Measurements from ENCODE around the gene SERINC5. TPM values are rescaled to one million over a fixed set of nuclear protein-coding genes. Genes with fewer than 3 reads are reported as not detected.

SERINC5 gene
- total RNA-seq, 1 donor from 2014 or later = 8.3 TPM

GRCh38 chr5:80296121-80296520 lies 40.3 kb upstream of the SERINC5 start:
- Mint-ChIP-seq H3K4me3 (no peak overlapping the region), H3K27ac (ENCODE audit: unreplicated experiment) (no peak overlapping the region), H3K9me3 (peaks cover 4% of the 10 kb centered on the region), H3K36me3 (ENCODE audit: low read depth) (peaks cover 2% of the 10 kb centered on the region), H3K4me1 (no peaks in the 10 kb centered on the region), H3K27me3 (ENCODE audit: low read depth) (no peaks in the 10 kb centered on the region)
- no peak for DNase-seq (ENCODE audit: low read depth, low spot score)
- no peak for TF ChIP-seq CTCF (conservative IDR thresholded peaks at IDR 0.05)

GRCh38 chr5:80291761-80292160 lies 35.9 kb upstream of the SERINC5 start:
- Mint-ChIP-seq H3K9me3 (peaks cover 4% of the 10 kb centered on the region), H3K4me1 (no peaks in the 10 kb centered on the region), H3K27ac (ENCODE audit: unreplicated experiment) (no peak overlapping the region), H3K36me3 (ENCODE audit: low read depth) (no peaks in the 10 kb centered on the region), H3K4me3 (no peak overlapping the region), H3K27me3 (ENCODE audit: low read depth) (no peaks in the 10 kb centered on the region)
- TF ChIP-seq CTCF (conservative IDR thresholded peaks at IDR 0.05) = no peak
- no peak for DNase-seq (ENCODE audit: low read depth, low spot score)

- TF ChIP-seq CTCF (conservative IDR thresholded peaks at IDR 0.05) = no peak
- DNase-seq (ENCODE audit: low read depth, low spot score) = no peak
- Mint-ChIP-seq H3K4me1 (peaks cover 7% of the 10 kb centered on the region), H3K4me3 (no peak overlapping the region), H3K9me3 (peaks cover 4% of the 10 kb centered on the region), H3K27me3 (ENCODE audit: low read depth) (no peaks in the 10 kb centered on the region), H3K27ac (ENCODE audit: unreplicated experiment) (no peak overlapping the region), H3K36me3 (ENCODE audit: low read depth) (no peaks in the 10 kb centered on the region)
Measured at GRCh38 chr5:80289320-80289719, 33.5 kb upstream of the SERINC5 start.

- peaks cover 4% of the 10 kb centered on the region for H3K9me3 Mint-ChIP-seq
- no peak for DNase-seq (ENCODE audit: low read depth, low spot score)
- peaks cover 7% of the 10 kb centered on the region for H3K4me1 Mint-ChIP-seq
- no peak overlapping the region for H3K27ac Mint-ChIP-seq (ENCODE audit: unreplicated experiment)
- no peak overlapping the region for H3K4me3 Mint-ChIP-seq
- H3K36me3 Mint-ChIP-seq (ENCODE audit: low read depth) = no peaks in the 10 kb centered on the region
- no peaks in the 10 kb centered on the region for H3K27me3 Mint-ChIP-seq (ENCODE audit: low read depth)
- TF ChIP-seq CTCF (conservative IDR thresholded peaks at IDR 0.05) = no peak
Measured at GRCh38 chr5:80288177-80288576, 32.3 kb upstream of the SERINC5 start.

- no peaks in the 10 kb centered on the region for H3K27me3 Mint-ChIP-seq (ENCODE audit: low read depth)
- peak overlapping the region; percentile 78 for H3K27ac Mint-ChIP-seq (ENCODE audit: unreplicated experiment)
- TF ChIP-seq CTCF (conservative IDR thresholded peaks at IDR 0.05) = no peak
- peaks cover 7% of the 10 kb centered on the region for H3K4me1 Mint-ChIP-seq
- no peak overlapping the region for H3K4me3 Mint-ChIP-seq
- H3K9me3 Mint-ChIP-seq = no peaks in the 10 kb centered on the region
- DNase-seq (ENCODE audit: low read depth, low spot score) = no peak
- no peaks in the 10 kb centered on the region for H3K36me3 Mint-ChIP-seq (ENCODE audit: low read depth)
Measured at GRCh38 chr5:80284720-80285119, 28.9 kb upstream of the SERINC5 start.

GRCh38 chr5:80283360-80283759 lies 27.5 kb upstream of the SERINC5 start:
- no peaks in the 10 kb centered on the region for H3K9me3 Mint-ChIP-seq
- H3K4me3 Mint-ChIP-seq = no peak overlapping the region
- no peaks in the 10 kb centered on the region for H3K27me3 Mint-ChIP-seq (ENCODE audit: low read depth)
- peaks cover 7% of the 10 kb centered on the region for H3K4me1 Mint-ChIP-seq
- H3K36me3 Mint-ChIP-seq (ENCODE audit: low read depth) = no peaks in the 10 kb centered on the region
- TF ChIP-seq CTCF (conservative IDR thresholded peaks at IDR 0.05) = no peak
- no peak for DNase-seq (ENCODE audit: low read depth, low spot score)
- H3K27ac Mint-ChIP-seq (ENCODE audit: unreplicated experiment) = no peak overlapping the region
